Measurements from ENCODE around the gene SMIM23.

SMIM23 gene

GRCh38 chr5:171783051-171783450 lies 2.6 kb upstream of the SMIM23 start:
- DNase-seq (ENCODE audit: insufficient read length, low spot score): no peak
- FAIRE-seq: no peak
- TF ChIP-seq POLR2A (IDR thresholded peaks at IDR 0.05; ENCODE audit: low read depth, low read length): no peak

GRCh38 chr5:171789353-171789752 lies 3.7 kb downstream of the SMIM23 start:
- no peak for TF ChIP-seq POLR2A (IDR thresholded peaks at IDR 0.05; ENCODE audit: low read depth, low read length)
- no peak for DNase-seq (ENCODE audit: insufficient read length, low spot score)
- FAIRE-seq: no peak

- no peak for TF ChIP-seq POLR2A (IDR thresholded peaks at IDR 0.05; ENCODE audit: low read depth, low read length)
- DNase-seq (ENCODE audit: insufficient read length, low spot score): no peak
- FAIRE-seq: no peak
Measured at GRCh38 chr5:171790408-171790807, 4.8 kb downstream of the SMIM23 start.

- no peak for TF ChIP-seq POLR2A (IDR thresholded peaks at IDR 0.05; ENCODE audit: low read depth, low read length)
- FAIRE-seq (no peak), DNase-seq (ENCODE audit: insufficient read length, low spot score) (no peak)
Measured at GRCh38 chr5:171794470-171794960, 8.9 kb downstream of the SMIM23 start.

- TF ChIP-seq POLR2A (IDR thresholded peaks at IDR 0.05; ENCODE audit: low read depth, low read length): no peak
- DNase-seq (ENCODE audit: insufficient read length, low spot score) (no peak), FAIRE-seq (no peak)
Measured at GRCh38 chr5:171795381-171795780, 9.8 kb downstream of the SMIM23 start.

GRCh38 chr5:171796436-171796835 lies 10.8 kb downstream of the SMIM23 start:
- FAIRE-seq (no peak), DNase-seq (ENCODE audit: insufficient read length, low spot score) (no peak)
- TF ChIP-seq POLR2A (IDR thresholded peaks at IDR 0.05; ENCODE audit: low read depth, low read length): no peak

GRCh38 chr5:171797543-171797942 lies 11.9 kb downstream of the SMIM23 start:
- FAIRE-seq: no peak
- no peak for TF ChIP-seq POLR2A (IDR thresholded peaks at IDR 0.05; ENCODE audit: low read depth, low read length)
- DNase-seq (ENCODE audit: insufficient read length, low spot score): no peak

GRCh38 chr5:171798418-171798817 lies 12.8 kb downstream of the SMIM23 start:
- TF ChIP-seq POLR2A (IDR thresholded peaks at IDR 0.05; ENCODE audit: low read depth, low read length): no peak
- DNase-seq (ENCODE audit: insufficient read length, low spot score): no peak
- FAIRE-seq: no peak

GRCh38 chr5:171801839-171802238 lies 16.2 kb downstream of the SMIM23 start:
- TF ChIP-seq POLR2A (IDR thresholded peaks at IDR 0.05; ENCODE audit: low read depth, low read length): no peak
- no peak for FAIRE-seq
- DNase-seq (ENCODE audit: insufficient read length, low spot score): no peak

- no peak for FAIRE-seq
- no peak for TF ChIP-seq POLR2A (IDR thresholded peaks at IDR 0.05; ENCODE audit: low read depth, low read length)
- DNase-seq (ENCODE audit: insufficient read length, low spot score): no peak
Measured at GRCh38 chr5:171805746-171806145, 20.1 kb downstream of the SMIM23 start.

GRCh38 chr5:171806976-171807747 lies 21.5 kb downstream of the SMIM23 start:
- no peak for TF ChIP-seq POLR2A (IDR thresholded peaks at IDR 0.05; ENCODE audit: low read depth, low read length)
- FAIRE-seq: no peak
- no peak for DNase-seq (ENCODE audit: insufficient read length, low spot score)

- DNase-seq (ENCODE audit: insufficient read length, low spot score): no peak
- FAIRE-seq: no peak
- TF ChIP-seq POLR2A (IDR thresholded peaks at IDR 0.05; ENCODE audit: low read depth, low read length): no peak
Measured at GRCh38 chr5:171808453-171808852, 22.8 kb downstream of the SMIM23 start.

- TF ChIP-seq POLR2A (IDR thresholded peaks at IDR 0.05; ENCODE audit: low read depth, low read length): no peak
- DNase-seq (ENCODE audit: insufficient read length, low spot score) (peak; percentile 42), FAIRE-seq (no peak)
Measured at GRCh38 chr5:171808951-171809350, 23.3 kb downstream of the SMIM23 start.

- FAIRE-seq (no peak), DNase-seq (ENCODE audit: insufficient read length, low spot score) (no peak)
- TF ChIP-seq POLR2A (IDR thresholded peaks at IDR 0.05; ENCODE audit: low read depth, low read length): no peak
Measured at GRCh38 chr5:171810227-171810626, 24.6 kb downstream of the SMIM23 start.

GRCh38 chr5:171813270-171813669 lies 27.7 kb downstream of the SMIM23 start:
- FAIRE-seq (no peak), DNase-seq (ENCODE audit: insufficient read length, low spot score) (no peak)
- no peak for TF ChIP-seq POLR2A (IDR thresholded peaks at IDR 0.05; ENCODE audit: low read depth, low read length)

Data from H54 (cell line).